Liver (tissue), 3 donors: ENCODE results near the gene STAB1.

ENCODE experiments used
- ATF3 ChIP-seq: IDR thresholded peaks from 2 replicates; pipeline ENCODE4 v1.6.1; 2016; ENCODE audit warnings: antibody characterized with exemption
- CTCF ChIP-seq: fragments of 150-350 bp; IDR thresholded peaks from 2 replicates; pipeline ENCODE4 v1.5.1; 2017; ENCODE audit warnings: improper control_type of control experiment, low read depth, low read length; ENCODE audit not compliant: missing input control
- EGR1 ChIP-seq, 2 donors: IDR thresholded peaks; 2 replicates each; pipeline ENCODE4 v1.6.1; 2016 to 2018; ENCODE audit warnings: antibody characterized with exemption in 2 of 2, low read depth in 2 of 2
- FOXA1 ChIP-seq: IDR thresholded peaks from 2 replicates; pipeline ENCODE4 v1.6.1; 2016; ENCODE audit warnings: antibody characterized with exemption
- GABPA ChIP-seq, 2 donors: IDR thresholded peaks in 1 of 2; conservative IDR thresholded peaks in 1 of 2; 2 replicates each; pipeline ENCODE4 v1.6.1; 2016; ENCODE audit warnings: antibody characterized with exemption in 2 of 2, mild to moderate bottlenecking in 1 of 2, moderate library complexity in 1 of 2
- REST ChIP-seq: IDR thresholded peaks from 2 replicates; pipeline ENCODE4 v1.6.1; 2016; ENCODE audit warnings: antibody characterized with exemption, mild to moderate bottlenecking
- SP1 ChIP-seq: IDR thresholded peaks from 2 replicates; pipeline ENCODE4 v1.6.1; 2018; ENCODE audit warnings: antibody characterized with exemption, mild to moderate bottlenecking
- donor health status: healthy.
- donor health status: healthy.

GRCh38 chr3:52488746-52489145 lies 6.4 kb upstream of the STAB1 start:
- TF ChIP-seq REST, result no peak
- no peak for TF ChIP-seq CTCF
- TF ChIP-seq GABPA (IDR thresholded peaks at IDR 0.05 in 1 of 2, conservative IDR thresholded peaks at IDR 0.05 in 1 of 2), result no peak
- no peak for TF ChIP-seq EGR1 (IDR thresholded peaks at IDR 0.05; ENCODE audit: low read depth in 2 of 2)
- TF ChIP-seq SP1, result no peak
- no peak for TF ChIP-seq FOXA1
- no peak for TF ChIP-seq ATF3
